Measurements from ENCODE around the gene ZNF569. TPM values are rescaled to one million over a fixed set of nuclear protein-coding genes. Genes with fewer than 3 reads are reported as not detected.

ZNF569 gene
- total and polyA plus RNA-seq, 2 of the 13 experiments (the other 11 are each of a cell fraction or from before 2014, with no cell fraction given): 1.4 to 5.7 TPM

DNA sequence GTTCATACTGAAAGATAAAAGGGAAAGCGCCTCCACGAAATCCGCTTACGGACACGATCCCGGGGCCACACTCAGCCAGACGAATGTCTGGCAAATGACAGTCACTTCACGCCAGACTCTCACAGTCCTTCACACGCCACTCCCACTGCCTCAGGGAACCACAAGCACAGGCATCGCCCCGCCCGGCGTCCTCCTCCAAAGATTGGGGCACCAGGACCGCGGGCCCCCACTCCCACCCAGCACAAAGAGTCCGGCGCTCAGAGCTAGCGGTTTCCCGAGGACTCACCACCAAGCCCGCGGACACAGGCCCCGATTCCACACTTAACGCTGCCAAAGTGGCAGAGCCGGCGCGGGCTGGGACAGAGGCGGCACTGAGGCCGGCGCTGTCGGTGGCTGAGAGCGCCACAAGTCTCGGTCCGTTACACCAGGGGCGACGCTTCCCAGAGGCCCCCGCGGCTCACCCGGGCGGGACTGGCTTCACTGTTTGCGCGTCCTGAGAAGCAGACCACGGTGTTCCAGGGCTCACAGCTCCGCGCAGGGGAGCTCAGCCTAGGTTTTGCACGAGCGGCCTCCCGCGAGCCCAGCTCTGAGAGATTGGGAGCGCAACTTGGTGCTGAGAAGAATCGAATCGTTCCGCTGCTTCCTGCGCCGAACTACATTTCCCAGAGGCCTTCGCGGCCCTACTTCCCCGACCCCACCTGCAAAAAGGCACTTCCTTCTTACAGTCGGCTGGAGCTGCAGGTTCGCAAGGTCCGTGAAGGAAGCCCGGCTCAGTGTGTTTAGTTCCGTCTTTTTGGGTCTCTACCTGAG is at the start of gene ZNF569 (continued):
- TF ChIP-seq, protein P1, sequence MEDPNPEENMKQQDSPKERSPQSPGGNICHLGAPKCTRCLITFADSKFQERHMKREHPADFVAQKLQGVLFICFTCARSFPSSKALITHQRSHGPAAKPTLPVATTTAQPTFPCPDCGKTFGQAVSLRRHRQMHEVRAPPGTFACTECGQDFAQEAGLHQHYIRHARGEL (CRISPR knock-in tag; IDR thresholded peaks at IDR 0.05): 0 out of 2 replicates have a peak, but pooled peaks have one; percentile 58
- TF ChIP-seq, protein P2, sequence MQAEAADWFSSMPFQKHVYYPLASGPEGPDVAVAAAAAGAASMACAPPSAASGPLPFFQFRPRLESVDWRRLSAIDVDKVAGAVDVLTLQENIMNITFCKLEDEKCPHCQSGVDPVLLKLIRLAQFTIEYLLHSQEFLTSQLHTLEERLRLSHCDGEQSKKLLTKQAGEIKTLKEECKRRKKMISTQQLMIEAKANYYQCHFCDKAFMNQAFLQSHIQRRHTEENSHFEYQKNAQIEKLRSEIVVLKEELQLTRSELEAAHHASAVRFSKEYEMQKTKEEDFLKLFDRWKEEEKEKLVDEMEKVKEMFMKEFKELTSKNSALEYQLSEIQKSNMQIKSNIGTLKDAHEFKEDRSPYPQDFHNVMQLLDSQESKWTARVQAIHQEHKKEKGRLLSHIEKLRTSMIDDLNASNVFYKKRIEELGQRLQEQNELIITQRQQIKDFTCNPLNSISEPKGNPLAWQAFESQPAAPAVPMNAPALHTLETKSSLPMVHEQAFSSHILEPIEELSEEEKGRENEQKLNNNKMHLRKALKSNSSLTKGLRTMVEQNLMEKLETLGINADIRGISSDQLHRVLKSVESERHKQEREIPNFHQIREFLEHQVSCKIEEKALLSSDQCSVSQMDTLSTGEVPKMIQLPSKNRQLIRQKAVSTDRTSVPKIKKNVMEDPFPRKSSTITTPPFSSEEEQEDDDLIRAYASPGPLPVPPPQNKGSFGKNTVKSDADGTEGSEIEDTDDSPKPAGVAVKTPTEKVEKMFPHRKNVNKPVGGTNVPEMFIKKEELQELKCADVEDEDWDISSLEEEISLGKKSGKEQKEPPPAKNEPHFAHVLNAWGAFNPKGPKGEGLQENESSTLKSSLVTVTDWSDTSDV (CRISPR knock-in tag; IDR thresholded peaks at IDR 0.05): no peak; the same call in 1 of the 2 replicates
- no peak for TF ChIP-seq XBP1 (CRISPR knock-in tag; IDR thresholded peaks at IDR 0.05)
- peak; percentile 94; the same call in 1 of the 2 replicates for TF ChIP-seq POGZ (CRISPR knock-in tag; IDR thresholded peaks at IDR 0.05)
- TF ChIP-seq RCOR2 (CRISPR knock-in tag; IDR thresholded peaks at IDR 0.05): no peak
- no peak for TF ChIP-seq RNF219 (CRISPR knock-in tag; IDR thresholded peaks at IDR 0.05)
- no peak for TF ChIP-seq ZFP36L2 (CRISPR knock-in tag; IDR thresholded peaks at IDR 0.05)
- TF ChIP-seq RFX3 (CRISPR knock-in tag; IDR thresholded peaks at IDR 0.05): no peak
- TF ChIP-seq ZNF264 (CRISPR knock-in tag; IDR thresholded peaks at IDR 0.05): 0 out of 2 replicates have a peak, but pooled peaks have one; percentile 5
- TF ChIP-seq GATAD1 (CRISPR knock-in tag; IDR thresholded peaks at IDR 0.05): peak; percentile 95
- TF ChIP-seq PHF5A (CRISPR knock-in tag; IDR thresholded peaks at IDR 0.05; ENCODE audit: low read depth, unreplicated experiment): no peak
- TF ChIP-seq ZNF776 (CRISPR knock-in tag; IDR thresholded peaks at IDR 0.05): peak; percentile 94
- no peak for TF ChIP-seq ZBTB1 (CRISPR knock-in tag; IDR thresholded peaks at IDR 0.05; ENCODE audit: borderline replicate concordance)
- TF ChIP-seq KLF11 (CRISPR knock-in tag; IDR thresholded peaks at IDR 0.05): no peak
- TF ChIP-seq ZMAT5 (CRISPR knock-in tag; IDR thresholded peaks at IDR 0.05; ENCODE audit: borderline replicate concordance, low read depth): peak; percentile 84; the same call in 1 of the 2 replicates
- TF ChIP-seq ZNF530 (CRISPR knock-in tag; IDR thresholded peaks at IDR 0.05; ENCODE audit: low read depth): no peak
- no peak for TF ChIP-seq ZNF256 (CRISPR knock-in tag; conservative IDR thresholded peaks at IDR 0.05)
- no peak for TF ChIP-seq ZNF569 (CRISPR knock-in tag; IDR thresholded peaks at IDR 0.05; ENCODE audit: borderline replicate concordance)
- no peak for TF ChIP-seq ZC3H4 (CRISPR knock-in tag; IDR thresholded peaks at IDR 0.05; ENCODE audit: borderline replicate concordance)
- TF ChIP-seq ZNF75D (CRISPR knock-in tag; IDR thresholded peaks at IDR 0.05; ENCODE audit: borderline replicate concordance): no peak
- TF ChIP-seq, protein P3, sequence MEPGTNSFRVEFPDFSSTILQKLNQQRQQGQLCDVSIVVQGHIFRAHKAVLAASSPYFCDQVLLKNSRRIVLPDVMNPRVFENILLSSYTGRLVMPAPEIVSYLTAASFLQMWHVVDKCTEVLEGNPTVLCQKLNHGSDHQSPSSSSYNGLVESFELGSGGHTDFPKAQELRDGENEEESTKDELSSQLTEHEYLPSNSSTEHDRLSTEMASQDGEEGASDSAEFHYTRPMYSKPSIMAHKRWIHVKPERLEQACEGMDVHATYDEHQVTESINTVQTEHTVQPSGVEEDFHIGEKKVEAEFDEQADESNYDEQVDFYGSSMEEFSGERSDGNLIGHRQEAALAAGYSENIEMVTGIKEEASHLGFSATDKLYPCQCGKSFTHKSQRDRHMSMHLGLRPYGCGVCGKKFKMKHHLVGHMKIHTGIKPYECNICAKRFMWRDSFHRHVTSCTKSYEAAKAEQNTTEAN (CRISPR knock-in tag; conservative IDR thresholded peaks at IDR 0.05): no peak
- peak; percentile 76; the same call in 1 of the 2 replicates for TF ChIP-seq IRX3 (CRISPR knock-in tag; IDR thresholded peaks at IDR 0.05; ENCODE audit: borderline replicate concordance, low read depth)
- no peak for TF ChIP-seq HMGA1 (CRISPR knock-in tag; conservative IDR thresholded peaks at IDR 0.05)
- TF ChIP-seq CC2D1A (CRISPR knock-in tag; IDR thresholded peaks at IDR 0.05): no peak

All from HepG2 (cell line).